CD4-positive, alpha-beta T cell treated with Interleukin-17A for 1 hour (primary cell): ENCODE data around the gene DDX21.
"Not testable (repeated sequence)": the region's sequence is repeated elsewhere in the genome, so short reads cannot be mapped to it uniquely, and the experiment has no call there.

Experiments
- DNase-seq: peaks from one replicate; pipeline ENCODE4 v3.0.0-alpha.2; 2020

Gene DDX21

DNA sequence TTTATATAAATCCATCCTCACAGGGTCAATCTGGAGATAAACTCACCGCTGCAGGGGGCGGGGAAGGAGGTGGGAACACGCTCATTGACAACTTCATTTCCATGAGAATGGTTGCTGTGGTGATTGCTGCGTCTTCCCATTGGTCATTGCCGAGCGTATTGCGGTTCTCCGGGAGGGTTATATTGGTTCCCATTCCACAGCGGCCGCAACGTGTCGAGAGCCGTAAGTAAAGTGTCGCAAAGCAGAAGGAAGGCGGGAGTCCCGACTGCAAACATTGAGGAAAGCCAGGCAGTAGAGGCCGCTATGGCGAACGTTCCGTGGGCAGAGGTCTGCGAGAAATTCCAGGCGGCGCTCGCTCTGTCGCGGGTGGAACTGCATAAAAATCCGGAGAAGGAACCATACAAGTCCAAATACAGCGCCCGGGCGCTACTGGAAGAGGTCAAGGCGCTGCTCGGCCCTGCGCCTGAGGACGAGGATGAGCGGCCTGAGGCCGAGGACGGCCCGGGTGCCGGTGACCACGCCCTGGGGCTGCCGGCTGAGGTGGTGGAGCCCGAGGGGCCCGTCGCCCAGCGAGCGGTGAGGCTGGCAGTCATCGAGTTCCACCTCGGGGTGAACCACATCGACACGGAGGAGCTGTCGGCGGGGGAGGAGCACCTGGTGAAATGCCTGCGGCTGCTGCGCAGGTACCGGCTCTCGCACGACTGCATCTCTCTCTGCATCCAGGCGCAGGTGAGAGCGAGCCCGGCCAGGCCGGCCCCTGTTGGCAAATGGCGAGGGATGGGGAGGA lies 32.8 kb downstream of the DDX21 start, which contains the start of gene KIFBP:
KIFBP (plus strand) TSS at position 274 of the 787 bp plus-strand sequence; CDS start at position 304, 30 bp downstream.
- peak; percentile 91 for DNase-seq

GRCh38 chr10:68989317-68989990 lies 33.5 kb downstream of the DDX21 start:
- no peak for DNase-seq

DNA sequence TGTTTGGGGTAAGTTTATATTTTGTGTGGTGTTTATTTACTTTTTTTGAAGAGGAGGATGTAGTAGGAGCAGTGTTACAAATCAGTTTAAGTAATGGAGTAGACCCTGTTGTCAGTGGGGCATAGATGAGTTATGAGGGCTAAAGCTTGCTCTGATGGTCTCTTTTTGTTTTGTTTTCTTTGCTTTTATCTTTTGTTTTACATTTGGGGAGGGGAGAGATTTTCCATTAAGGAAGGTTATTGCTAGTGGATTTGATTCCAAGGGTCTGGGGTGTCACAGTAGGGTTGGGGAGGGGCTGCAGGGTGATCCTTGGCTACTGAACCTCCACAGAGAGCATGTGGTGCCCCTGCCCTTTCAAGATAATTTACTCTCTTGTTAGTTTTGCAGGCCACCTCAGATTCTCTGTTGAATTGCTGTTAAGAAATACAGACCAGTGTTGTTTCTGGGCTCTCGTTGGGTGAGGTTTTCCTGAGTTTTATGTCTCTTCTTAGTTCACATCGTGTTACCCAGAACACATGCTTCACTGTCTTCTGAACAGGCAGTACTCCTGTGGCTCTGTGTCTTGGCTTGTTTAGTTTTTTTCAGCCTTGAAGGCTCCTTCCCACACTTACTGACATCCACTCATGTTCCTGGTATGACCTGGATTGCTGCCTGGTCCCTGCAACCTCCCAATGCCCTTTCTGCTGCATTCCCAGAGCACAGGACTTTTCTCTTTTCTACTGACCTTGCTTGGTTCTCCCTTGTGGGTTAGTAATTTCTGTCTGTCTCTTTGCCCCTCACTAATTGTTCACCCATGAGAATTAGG lies 36.9 kb downstream of the DDX21 start:
- no peak for DNase-seq

DNA sequence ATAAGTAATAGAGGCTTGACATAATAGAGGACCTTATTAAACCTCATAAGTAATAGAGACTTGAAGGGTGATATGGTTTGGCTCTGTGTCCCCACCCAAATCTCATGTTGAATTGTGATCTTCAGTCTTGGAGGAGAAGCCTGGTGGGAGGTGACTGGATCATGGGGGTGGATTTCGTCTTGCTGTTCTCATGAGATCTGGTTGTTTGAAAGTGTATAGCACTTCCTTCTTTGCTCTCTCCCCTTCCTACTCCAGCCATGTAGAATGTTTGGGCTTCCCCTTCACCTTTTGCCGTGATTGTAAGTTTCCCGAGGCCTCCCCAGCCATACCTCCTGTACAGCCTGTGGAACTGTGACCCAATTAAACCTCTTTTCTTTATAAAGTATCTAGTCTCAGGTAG lies 41.2 kb downstream of the DDX21 start:
- no peak for DNase-seq

GRCh38 chr10:69004821-69005220 lies 48.9 kb downstream of the DDX21 start:
- DNase-seq = peak; percentile 74

GRCh38 chr10:69005704-69006485 lies 49.9 kb downstream of the DDX21 start:
- no peak for DNase-seq

DNA sequence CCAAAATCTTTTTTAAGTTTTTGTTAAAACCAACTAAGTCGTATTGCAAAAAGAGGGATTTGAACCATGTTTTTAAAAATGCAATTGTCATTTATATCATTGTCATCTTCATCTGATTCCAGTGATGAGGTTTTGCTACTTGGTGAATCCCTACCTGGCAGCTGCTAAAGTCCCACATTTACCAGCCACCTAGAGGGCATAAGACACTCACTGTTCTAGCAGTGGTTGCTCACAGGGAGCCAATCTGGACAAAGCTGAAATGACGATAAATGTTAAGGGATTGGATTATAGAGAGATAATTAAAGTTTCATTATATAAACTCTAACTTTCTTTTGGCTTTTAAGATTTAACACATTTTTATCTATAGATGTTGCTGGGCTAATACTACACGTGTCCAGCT lies 51.3 kb downstream of the DDX21 start:
- no peak for DNase-seq

DNA sequence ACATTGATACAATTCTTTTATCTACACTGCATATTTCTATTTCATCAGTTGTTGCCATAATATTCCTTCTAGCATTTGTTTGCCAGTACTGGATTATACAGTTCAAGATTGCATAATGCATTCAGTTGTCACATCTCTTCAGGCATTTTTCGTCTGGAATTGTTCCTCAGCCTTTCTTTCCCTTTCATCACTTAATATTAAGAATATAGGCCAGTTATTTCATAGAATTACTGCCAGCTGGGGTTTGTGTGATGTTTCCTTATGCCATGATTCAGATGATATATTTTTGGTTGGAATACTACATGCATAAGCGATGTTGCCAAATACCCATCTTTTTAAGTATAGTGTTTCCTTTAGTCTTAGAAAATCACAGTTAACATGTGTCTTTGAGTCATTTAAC lies 53.4 kb downstream of the DDX21 start:
- DNase-seq = no peak

GRCh38 chr10:69010151-69010640 lies 54.2 kb downstream of the DDX21 start:
- DNase-seq = no peak

GRCh38 chr10:69012778-69013177 lies 56.8 kb downstream of the DDX21 start:
- not testable (repeated sequence) for DNase-seq

- no peak for DNase-seq
These were observed 58.2 kb downstream of the DDX21 start for GRCh38 chr10:69014171-69014570.

- DNase-seq = no peak
These were observed 62.6 kb downstream of the DDX21 start for GRCh38 chr10:69018613-69019012.

- DNase-seq = no peak
These were observed 66.6 kb downstream of the DDX21 start for GRCh38 chr10:69022611-69023010.

- DNase-seq = no peak
These were observed 69.5 kb downstream of the DDX21 start for GRCh38 chr10:69025370-69025896.

DNA sequence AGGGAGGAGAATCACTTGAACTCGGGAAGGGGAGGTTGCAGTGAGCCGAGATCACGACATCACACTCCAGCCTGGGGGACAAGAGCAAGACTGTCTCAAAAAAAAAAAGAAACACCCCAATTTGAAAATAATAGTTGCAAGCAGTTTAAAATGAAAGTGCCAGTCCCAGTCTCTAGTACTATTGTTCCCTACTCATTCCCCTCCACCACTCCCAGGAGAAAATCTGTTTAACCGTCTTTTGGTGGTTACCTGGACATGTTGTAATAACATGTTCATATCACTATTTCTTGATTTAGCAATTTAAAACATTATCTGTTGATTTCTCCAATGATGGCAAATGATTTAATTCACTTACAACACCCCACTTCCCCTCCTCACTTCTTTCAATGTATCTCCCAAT lies 77.3 kb downstream of the DDX21 start:
- DNase-seq = no peak
